Lower lobe of right lung (tissue), 2 donors: ENCODE data around the gene DMD. TPM values are rescaled to one million over a fixed set of nuclear protein-coding genes. Genes with fewer than 3 reads are reported as not detected.

Experiments
- ATAC-seq, 2 donors: fragments of 200-7000 bp; cut with Tn5 transposase; one replicate each; pipeline ENCODE4 v1.9.1; 2020 to 2022; ENCODE audit warnings: mild to moderate bottlenecking in 2 of 2, moderate library complexity in 2 of 2
- DNase-seq: peaks from one replicate; pipeline ENCODE4 v3.0.0-alpha.2; 2020
- H3K27ac ChIP-seq: fragments of 200-600 bp; one replicate; pipeline ENCODE4 v1.8.0; 2022
- H3K27me3 ChIP-seq: fragments of 200-600 bp; one replicate; pipeline ENCODE4 v1.8.0; 2022; ENCODE audit warnings: low read depth
- H3K36me3 ChIP-seq: fragments of 200-600 bp; one replicate; pipeline ENCODE4 v1.8.0; 2022; ENCODE audit warnings: mild to moderate bottlenecking
- H3K4me1 ChIP-seq: fragments of 200-600 bp; one replicate; pipeline ENCODE4 v1.8.0; 2022
- H3K4me3 ChIP-seq: fragments of 200-600 bp; one replicate; pipeline ENCODE4 v1.8.0; 2022; ENCODE audit warnings: mild to moderate bottlenecking
- H3K9me3 ChIP-seq: fragments of 200-600 bp; one replicate; pipeline ENCODE4 v1.8.0; 2022
- intact Hi-C: fragments of 100-400 bp; cut with DNase I; formaldehyde crosslinking; loops from one replicate; pipeline ENCODE4 v1.11.0; 2022
- total RNA-seq: library from RNA; stranded (reverse); fragmentation: NEBNext Ultra II Directional; extraction: Animal tissue kit (Norgen Biotek cat#: 25700); gene quantifications from one replicate; pipeline ENCODE4 v1.2.1, GENCODE V29; 2021
- TF ChIP-seq, protein P1 (sequence below): fragments of 200-600 bp; IDR thresholded peaks from one replicate; pipeline ENCODE4 v1.8.0; 2022; ENCODE audit warnings: antibody characterized with exemption, mild to moderate bottlenecking
- donor health status: DM: no; HTN: yes; CAD: no; lungs with severe emphysema.

The DMD gene
- total RNA-seq, 1 donor from 2014 or later = 29.4 TPM

DNA sequence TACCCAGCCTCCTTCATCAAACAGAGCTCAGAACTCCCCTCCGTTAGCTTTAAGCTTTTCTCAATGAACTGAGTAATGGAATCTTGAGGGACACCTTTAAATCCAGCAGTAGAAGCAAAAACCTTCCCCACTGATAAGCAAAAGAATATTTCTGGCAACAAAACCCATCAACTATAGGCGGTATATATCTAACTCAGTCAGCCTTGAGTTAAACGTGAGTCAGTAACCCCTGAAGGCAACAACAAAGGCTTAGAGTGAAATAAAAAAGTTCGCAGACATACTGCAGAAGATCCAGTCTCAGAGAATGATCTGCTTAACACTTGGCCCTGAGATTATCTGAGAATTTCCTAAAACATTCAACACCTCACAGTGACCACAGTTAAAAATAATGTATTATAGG is 77.2 kb downstream of the DMD start:
- intact Hi-C loops = no loop called here
- no peak overlapping the region for H3K27ac ChIP-seq
- TF ChIP-seq, protein P1, sequence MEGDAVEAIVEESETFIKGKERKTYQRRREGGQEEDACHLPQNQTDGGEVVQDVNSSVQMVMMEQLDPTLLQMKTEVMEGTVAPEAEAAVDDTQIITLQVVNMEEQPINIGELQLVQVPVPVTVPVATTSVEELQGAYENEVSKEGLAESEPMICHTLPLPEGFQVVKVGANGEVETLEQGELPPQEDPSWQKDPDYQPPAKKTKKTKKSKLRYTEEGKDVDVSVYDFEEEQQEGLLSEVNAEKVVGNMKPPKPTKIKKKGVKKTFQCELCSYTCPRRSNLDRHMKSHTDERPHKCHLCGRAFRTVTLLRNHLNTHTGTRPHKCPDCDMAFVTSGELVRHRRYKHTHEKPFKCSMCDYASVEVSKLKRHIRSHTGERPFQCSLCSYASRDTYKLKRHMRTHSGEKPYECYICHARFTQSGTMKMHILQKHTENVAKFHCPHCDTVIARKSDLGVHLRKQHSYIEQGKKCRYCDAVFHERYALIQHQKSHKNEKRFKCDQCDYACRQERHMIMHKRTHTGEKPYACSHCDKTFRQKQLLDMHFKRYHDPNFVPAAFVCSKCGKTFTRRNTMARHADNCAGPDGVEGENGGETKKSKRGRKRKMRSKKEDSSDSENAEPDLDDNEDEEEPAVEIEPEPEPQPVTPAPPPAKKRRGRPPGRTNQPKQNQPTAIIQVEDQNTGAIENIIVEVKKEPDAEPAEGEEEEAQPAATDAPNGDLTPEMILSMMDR = no peak
- H3K36me3 ChIP-seq = no peaks in the 10 kb centered on the region
- ATAC-seq (no peak), DNase-seq (no peak)
- no peaks in the 10 kb centered on the region for H3K4me1 ChIP-seq
- H3K9me3 ChIP-seq = no peaks in the 10 kb centered on the region
- no peak overlapping the region for H3K4me3 ChIP-seq
- H3K27me3 ChIP-seq = no peaks in the 10 kb centered on the region

DNA sequence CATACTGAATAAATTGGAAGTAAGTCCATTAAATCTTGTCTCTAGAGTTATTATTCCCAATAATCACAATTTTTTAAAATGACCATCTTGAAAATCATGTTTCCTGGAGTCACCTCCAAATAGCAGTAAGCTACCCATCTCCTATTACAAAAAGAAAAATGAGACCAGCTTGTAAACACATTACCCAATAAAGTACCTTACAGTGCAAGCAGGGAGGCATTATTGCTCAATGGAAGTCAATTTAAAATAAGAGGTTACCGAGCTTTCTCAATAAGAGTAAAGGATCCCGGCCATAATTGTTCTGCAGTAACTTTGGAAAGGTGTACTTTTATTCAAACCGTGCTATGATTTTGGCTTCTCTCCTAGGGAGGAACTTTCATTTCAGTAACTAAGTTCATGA is 78.0 kb downstream of the DMD start:
- no peak for DNase-seq
- intact Hi-C loops = no loop called here
- no peaks in the 10 kb centered on the region for H3K27me3 ChIP-seq
- no peak overlapping the region for H3K4me3 ChIP-seq
- TF ChIP-seq, protein P1 = no peak
- no peaks in the 10 kb centered on the region for H3K4me1 ChIP-seq
- no peaks in the 10 kb centered on the region for H3K36me3 ChIP-seq
- no peak overlapping the region for H3K27ac ChIP-seq
- no peaks in the 10 kb centered on the region for H3K9me3 ChIP-seq
- no peak for ATAC-seq

- DNase-seq (no peak), ATAC-seq (no peak)
- Histone ChIP-seq H3K27ac (no peak overlapping the region), H3K4me3 (no peak overlapping the region), H3K4me1 (no peaks in the 10 kb centered on the region), H3K27me3 (no peaks in the 10 kb centered on the region), H3K36me3 (no peaks in the 10 kb centered on the region), H3K9me3 (no peaks in the 10 kb centered on the region)
- intact Hi-C loops = no loop called here
- TF ChIP-seq, protein P1 = no peak
These were observed 78.8 kb downstream of the DMD start for GRCh38 chrX:33132569-33132968.

DNA sequence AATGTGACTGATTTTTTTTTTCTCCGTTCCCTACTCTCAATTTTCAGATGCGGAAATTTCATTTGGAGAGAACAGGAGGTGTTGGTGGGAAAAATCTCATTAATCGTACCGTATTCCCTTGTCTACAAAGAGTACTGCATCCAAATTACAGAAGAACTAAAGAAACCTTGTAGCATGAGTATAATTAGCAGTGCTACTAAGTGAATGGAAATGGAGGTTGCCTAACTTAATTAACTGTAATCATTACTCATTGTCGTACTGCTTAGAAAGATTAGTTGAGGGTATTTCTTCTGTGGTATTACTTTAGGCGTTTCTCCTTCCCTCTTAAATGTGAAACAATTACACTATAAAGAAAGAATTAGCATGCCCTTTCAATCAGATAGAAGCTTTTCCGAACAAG is 81.7 kb downstream of the DMD start:
- intact Hi-C loops = no loop called here
- ATAC-seq = no peak
- no peaks in the 10 kb centered on the region for H3K4me1 ChIP-seq
- TF ChIP-seq, protein P1 = no peak
- DNase-seq = no peak
- H3K36me3 ChIP-seq = no peaks in the 10 kb centered on the region
- no peaks in the 10 kb centered on the region for H3K27me3 ChIP-seq
- no peak overlapping the region for H3K27ac ChIP-seq
- no peaks in the 10 kb centered on the region for H3K9me3 ChIP-seq
- no peak overlapping the region for H3K4me3 ChIP-seq

DNA sequence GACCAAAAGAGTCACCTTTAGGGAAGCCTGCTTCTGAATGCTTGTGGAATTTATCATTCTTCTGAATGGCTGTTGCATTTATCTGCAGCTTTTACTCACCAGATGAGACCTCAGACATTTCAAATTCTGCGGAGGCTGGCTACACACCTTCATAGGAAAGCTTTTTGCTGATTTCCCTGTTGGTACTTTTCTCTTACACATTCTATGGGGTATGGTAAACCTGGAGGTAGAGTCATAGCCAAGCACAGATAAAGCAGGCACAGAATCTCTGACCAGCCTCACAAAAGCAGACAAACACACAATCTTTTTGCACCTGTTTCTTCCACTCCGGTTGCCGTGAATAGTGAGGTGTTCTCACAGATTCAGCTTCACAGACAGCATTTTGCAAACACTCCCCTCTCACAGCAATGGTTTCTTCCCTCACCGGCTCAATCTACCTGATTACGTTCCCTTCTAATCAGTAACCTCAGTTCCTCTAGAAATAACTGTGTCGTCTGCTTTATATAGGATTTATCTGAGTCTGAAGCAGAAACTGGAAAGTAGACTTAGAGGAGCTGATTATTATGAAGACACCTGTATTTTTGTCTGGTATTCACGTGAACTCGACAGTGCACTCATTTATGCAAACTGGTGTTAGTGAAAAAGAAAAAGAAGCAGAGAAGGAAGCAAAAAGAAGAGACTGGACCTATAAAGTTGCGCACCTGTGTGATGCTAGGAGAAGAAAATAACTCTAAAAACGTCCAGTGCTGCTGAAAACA is 83.1 kb downstream of the DMD start:
- no peaks in the 10 kb centered on the region for H3K4me1 ChIP-seq
- no peak overlapping the region for H3K4me3 ChIP-seq
- no peaks in the 10 kb centered on the region for H3K27me3 ChIP-seq
- DNase-seq (no peak), ATAC-seq (no peak)
- H3K27ac ChIP-seq = no peak overlapping the region
- no peaks in the 10 kb centered on the region for H3K9me3 ChIP-seq
- TF ChIP-seq, protein P1 = no peak
- intact Hi-C loops = no loop called here
- H3K36me3 ChIP-seq = no peaks in the 10 kb centered on the region
